GM12872 (cell line): ENCODE results near the gene KCNJ18.

Experiments used
- CTCF ChIP-seq: IDR thresholded peaks from 3 replicates; pipeline ENCODE4 v1.5.1; 2011; ENCODE audit warnings: low read depth, mild to moderate bottlenecking, low read length, moderate library complexity; ENCODE audit not compliant: insufficient read depth

The KCNJ18 gene

GRCh38 chr17:21679256-21680146 is 12.8 kb upstream of the KCNJ18 start:
- TF ChIP-seq CTCF: no peak

GRCh38 chr17:21680366-21680765 is 12.0 kb upstream of the KCNJ18 start:
- no peak for TF ChIP-seq CTCF

GRCh38 chr17:21686165-21687015 is 5.9 kb upstream of the KCNJ18 start:
- no peak for TF ChIP-seq CTCF

- TF ChIP-seq CTCF: no peak
Measured at GRCh38 chr17:21687136-21687953, 5.0 kb upstream of the KCNJ18 start.

- no peak for TF ChIP-seq CTCF
Measured at GRCh38 chr17:21688293-21688949, 3.9 kb upstream of the KCNJ18 start.

GRCh38 chr17:21689604-21690003 is 2.7 kb upstream of the KCNJ18 start:
- TF ChIP-seq CTCF: no peak
